ENCODE data around the gene SUPT4H1.

The SUPT4H1 gene

DNA sequence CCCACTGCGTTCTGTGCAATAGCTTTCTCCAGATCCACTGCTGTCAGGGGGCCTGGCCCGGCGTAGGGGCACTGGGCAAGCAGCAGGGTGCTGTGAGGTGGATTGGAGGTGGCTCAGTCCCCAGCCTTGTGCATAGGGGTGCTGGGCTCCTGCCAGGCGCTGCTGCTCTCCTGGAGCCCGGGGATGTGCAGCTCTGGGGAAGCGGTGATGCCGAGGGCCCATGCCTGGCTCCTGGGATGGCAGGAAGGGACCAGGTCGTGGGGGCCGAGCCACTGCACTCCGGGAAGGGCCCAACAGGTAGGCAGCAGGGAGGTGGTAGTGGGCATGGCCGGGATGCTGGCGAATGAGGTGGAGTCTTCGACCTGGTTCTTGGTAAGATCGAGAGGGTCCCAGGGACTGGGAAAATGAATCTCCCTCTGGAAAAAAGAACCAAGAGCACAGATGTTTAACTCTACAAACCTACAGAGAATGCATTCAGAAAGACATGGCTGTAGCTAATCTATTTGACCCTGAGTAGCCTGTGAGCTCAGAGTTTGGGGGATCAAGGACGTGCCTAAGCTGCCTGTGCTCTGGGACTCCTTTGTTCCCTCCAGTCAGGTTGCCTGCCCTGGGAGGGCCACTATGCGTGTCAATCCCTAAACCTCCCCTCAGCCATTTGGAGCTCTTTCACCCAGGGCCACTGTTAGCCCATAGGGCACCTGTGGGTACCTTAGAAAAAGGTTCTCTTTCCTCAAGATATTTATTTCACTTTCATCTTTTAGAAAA, 6.6 kb upstream of the SUPT4H1 start:
- Mint-ChIP-seq H3K36me3 (peaks cover 13% of the 10 kb centered on the region), H3K4me3 (no peak overlapping the region), H3K4me1 (peaks cover 7% of the 10 kb centered on the region), H3K27ac (no peak overlapping the region), H3K9me3 (no peaks in the 10 kb centered on the region)
- DNase-seq (ENCODE audit: low spot score in 2 of 2) (no peak), ATAC-seq (no peak)

DNA sequence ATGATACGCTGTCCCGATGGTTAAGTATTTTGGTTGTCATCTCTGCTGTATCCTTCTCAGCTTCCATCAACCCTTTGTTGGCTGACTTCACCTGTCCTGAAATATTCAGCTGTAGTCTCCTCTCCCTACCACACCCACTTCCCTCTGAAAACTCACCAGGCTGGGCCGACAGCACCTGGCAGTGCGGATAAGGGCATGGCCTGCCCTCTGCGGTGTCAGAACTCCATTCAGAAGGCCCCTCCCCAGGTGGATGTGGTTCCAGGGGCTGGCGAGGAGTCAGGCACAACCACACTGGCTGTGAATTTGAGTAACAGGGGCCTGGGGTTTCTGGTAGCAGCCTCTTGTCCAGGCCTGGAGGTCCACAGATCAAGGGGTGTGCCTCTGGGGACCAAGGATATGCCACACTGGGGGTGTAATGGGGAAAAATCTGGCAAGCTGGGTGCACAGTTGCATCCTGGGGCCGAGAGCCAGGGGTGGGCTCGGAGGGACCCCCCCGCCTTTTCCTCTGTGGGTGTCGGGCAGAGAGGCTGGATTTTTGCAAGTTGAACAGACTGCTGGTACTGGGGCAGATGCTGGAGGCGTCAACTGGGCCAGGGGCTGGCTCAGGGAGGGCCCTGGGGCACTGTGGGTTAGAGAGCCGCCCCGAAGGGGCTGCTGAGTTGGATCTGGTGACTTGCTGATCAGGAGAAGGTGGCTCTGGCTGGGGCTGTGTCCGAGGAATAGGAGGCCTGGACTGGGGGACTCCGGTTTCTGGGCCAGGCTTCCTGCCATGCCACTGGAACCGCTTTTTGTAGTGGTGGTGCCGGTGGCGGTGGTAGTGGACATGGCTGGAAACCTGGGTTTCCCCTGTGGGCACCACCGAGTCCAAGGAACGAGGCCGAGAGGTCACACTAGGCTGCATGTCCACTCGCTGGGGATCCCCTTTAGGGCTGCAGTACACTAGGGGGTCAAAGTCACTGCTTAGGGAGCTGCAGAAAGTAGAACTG, 5.6 kb upstream of the SUPT4H1 start:
- no peak overlapping the region for H3K27ac Mint-ChIP-seq
- H3K4me3 Mint-ChIP-seq: no peak overlapping the region
- peaks cover 16% of the 10 kb centered on the region for H3K4me1 Mint-ChIP-seq
- DNase-seq (ENCODE audit: low spot score in 2 of 2) (no peak), ATAC-seq (no peak)
- H3K9me3 Mint-ChIP-seq: no peaks in the 10 kb centered on the region
- H3K36me3 Mint-ChIP-seq: peaks cover 20% of the 10 kb centered on the region

DNA sequence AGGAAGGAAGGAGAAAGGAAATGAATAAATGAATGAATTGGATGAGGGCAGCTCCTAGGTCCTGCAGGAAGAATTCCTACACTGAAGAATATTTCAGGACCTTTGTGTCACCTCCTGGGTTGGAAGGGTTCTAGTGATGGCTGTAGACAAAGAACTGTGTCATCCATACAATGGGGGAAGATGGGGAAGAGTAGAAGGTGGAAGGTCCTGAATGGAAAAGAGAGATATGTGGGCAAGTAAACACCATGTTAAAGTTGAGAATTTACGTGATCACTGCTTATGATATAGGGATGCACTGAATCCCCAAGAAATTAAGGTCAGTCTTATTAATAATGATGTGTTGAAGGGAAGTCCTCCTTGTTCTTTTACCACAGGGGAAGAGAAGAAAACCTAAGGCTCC, 4.2 kb upstream of the SUPT4H1 start:
- no peak overlapping the region for H3K27ac Mint-ChIP-seq
- no peak overlapping the region for H3K4me3 Mint-ChIP-seq
- no peaks in the 10 kb centered on the region for H3K9me3 Mint-ChIP-seq

DNA sequence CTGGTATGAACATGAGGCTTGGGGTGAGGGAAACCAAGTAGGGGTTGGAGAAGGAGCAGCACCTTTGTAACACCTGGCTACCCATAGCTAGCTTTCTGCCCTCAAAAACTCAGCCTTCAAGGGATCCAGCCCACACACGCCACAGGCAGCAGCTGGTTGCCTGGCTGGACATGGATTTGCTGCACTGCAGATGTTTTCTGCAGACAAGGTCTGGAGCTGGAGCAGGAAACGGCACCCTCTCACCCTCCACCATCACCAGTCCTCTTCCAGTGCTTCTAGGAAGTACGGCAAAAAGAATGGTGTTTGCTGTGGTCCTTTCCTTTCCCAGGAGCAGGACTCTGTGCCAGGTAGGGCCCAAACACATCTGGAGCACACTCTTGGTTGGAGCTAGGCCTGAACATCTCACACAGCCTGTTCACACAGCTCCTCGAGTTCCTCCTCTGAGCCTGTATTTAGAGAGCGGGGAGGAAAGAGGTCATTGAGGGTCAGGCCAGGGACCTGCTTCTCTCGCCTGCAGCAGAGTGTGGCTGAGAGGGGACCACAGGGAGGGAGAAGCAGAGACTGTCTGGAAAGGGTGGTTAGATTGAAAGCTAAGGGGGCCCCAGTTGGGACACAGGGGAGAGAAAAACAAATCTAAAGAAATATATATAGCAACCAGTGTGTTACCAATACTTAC, 2.7 kb upstream of the SUPT4H1 start:
- Mint-ChIP-seq H3K9me3 (no peaks in the 10 kb centered on the region), H3K36me3 (peaks cover 50% of the 10 kb centered on the region)

More for the DNA sequence above, 4.2 kb upstream of the SUPT4H1 start:
- Mint-ChIP-seq H3K36me3 (peaks cover 34% of the 10 kb centered on the region), H3K4me1 (peaks cover 24% of the 10 kb centered on the region)
- no peak for ATAC-seq
- no peak for DNase-seq (ENCODE audit: low spot score in 2 of 2)

DNA sequence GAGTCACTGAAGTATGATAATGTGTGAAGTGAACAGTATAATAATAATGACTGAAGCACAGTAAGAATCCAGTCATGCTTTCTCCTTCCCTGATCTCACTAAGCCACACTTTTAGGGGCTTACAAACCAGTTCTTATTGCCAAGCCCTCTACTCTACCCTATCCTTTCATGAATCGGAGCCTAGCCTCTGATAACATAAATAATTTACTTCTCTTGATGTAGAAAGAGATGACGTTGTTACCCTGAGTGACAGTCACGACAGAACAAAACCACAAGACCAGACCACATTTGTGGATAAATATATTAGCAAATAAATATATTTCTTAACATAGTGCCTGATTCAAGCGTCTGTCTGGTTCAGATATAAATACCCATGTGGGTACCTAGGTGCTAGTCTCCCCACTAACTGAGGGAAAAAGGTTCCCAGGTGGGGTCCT, 1.4 kb upstream of the SUPT4H1 start:
- peak; percentile 8 for ATAC-seq
- Mint-ChIP-seq H3K4me3 (peak overlapping the region; percentile 99), H3K27ac (peak overlapping the region; percentile 98), H3K9me3 (no peaks in the 10 kb centered on the region), H3K4me1 (peaks cover 44% of the 10 kb centered on the region), H3K36me3 (peaks cover 62% of the 10 kb centered on the region)
- no peak for DNase-seq (ENCODE audit: low spot score in 2 of 2)

More for the DNA sequence above, 2.7 kb upstream of the SUPT4H1 start:
- DNase-seq (ENCODE audit: low spot score in 2 of 2): peak in 1 of 2 donors; percentile 48
- Mint-ChIP-seq H3K4me1 (peaks cover 32% of the 10 kb centered on the region), H3K27ac (peak overlapping the region; percentile 98), H3K4me3 (no peak overlapping the region)
- ATAC-seq: no peak

DNA sequence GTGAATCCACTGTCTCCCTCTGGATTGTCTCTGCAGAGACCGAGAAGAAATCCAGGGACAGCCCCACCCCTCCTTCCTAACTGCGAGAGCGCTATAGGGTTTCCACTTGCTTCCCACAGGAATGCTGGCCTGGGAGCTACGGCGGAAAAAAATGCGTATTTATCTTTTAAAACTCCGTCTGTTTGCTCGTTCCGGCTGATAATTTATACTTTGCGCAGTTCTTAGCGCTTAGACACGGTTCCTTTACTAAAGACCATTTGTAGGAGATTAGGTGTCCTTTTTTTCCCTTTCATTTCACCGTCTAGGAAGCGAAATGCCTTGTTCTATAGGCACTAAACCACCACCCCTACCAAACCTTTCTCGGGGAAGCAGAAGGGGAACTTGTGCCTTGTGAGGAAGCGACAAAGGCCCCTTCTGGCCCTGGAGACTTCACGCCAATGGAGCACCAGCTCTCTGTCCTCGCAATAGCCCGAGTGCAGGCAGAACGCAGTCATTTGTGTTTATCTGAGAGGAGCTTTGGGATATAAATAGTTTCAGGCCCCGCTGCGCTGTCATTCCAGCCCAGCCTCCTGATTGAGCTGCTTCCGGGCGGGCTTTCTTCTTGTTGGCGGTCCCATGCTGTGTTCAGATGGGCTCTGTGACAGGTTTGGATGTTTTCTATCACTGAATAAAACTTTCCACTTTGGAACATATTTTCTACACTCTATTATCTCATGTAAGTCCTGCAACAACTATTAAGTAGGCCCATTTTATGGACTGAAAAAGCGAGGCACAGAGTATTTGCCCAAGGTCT, 791 bp upstream of the SUPT4H1 start:
- Mint-ChIP-seq H3K36me3 (peaks cover 68% of the 10 kb centered on the region), H3K9me3 (no peaks in the 10 kb centered on the region), H3K27ac (peak overlapping the region; percentile 98), H3K4me1 (peaks cover 50% of the 10 kb centered on the region), H3K4me3 (peak overlapping the region; percentile 99)
- DNase-seq (ENCODE audit: low spot score in 2 of 2) (peak in 1 of 2 donors; percentile 69), ATAC-seq (no peak)

DNA sequence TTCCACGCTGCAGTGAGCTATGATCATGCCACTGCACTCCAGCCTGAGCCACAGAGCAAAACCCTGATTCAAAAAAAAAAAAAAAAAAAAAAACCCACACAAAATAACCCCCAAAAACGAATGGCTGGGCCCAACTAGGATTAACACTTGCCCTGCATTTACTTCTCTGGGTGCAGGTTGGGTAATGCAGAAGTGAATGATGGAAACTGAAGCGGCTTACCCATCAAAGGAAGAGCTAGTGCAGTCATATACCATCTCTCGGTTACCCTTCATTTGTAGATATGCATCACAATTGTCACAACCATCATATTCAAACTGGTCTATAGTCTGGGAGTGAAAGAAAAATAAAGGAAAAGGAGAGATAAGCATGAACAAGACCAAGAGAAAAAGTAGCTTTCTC, 819 bp downstream of the SUPT4H1 start:
- H3K4me3 Mint-ChIP-seq: peak overlapping the region; percentile 99
- ATAC-seq (peak; percentile 11), DNase-seq (ENCODE audit: low spot score in 2 of 2) (no peak)
- peaks cover 77% of the 10 kb centered on the region for H3K36me3 Mint-ChIP-seq
- peaks cover 66% of the 10 kb centered on the region for H3K4me1 Mint-ChIP-seq
- H3K9me3 Mint-ChIP-seq: no peaks in the 10 kb centered on the region
- H3K27ac Mint-ChIP-seq: peak overlapping the region; percentile 98

DNA sequence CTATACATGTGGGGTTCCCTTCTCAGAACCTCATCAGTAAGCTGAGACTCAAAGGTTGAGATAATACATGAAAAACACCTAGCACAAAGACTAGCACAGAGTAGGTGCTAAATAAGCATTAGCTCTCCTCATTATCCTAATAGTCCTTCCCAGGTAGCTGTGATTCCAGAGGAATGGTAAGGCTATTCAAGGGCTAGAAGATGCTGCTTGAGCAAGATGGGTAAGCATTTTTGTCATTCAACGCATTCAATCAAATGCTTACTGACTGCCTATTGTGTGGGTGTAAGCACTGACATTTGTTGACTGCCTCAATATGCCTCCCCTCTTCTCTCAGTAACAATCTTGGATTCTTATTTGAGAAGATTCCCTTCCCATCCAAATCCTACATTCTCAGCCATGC, 4.0 kb downstream of the SUPT4H1 start:
- H3K36me3 Mint-ChIP-seq: peaks cover 100% of the 10 kb centered on the region
- no peak for DNase-seq (ENCODE audit: low spot score in 2 of 2)
- peaks cover 85% of the 10 kb centered on the region for H3K4me1 Mint-ChIP-seq
- H3K9me3 Mint-ChIP-seq: no peaks in the 10 kb centered on the region
- no peak for ATAC-seq
- peak overlapping the region; percentile 100 for H3K27ac Mint-ChIP-seq
- H3K4me3 Mint-ChIP-seq: no peak overlapping the region

DNA sequence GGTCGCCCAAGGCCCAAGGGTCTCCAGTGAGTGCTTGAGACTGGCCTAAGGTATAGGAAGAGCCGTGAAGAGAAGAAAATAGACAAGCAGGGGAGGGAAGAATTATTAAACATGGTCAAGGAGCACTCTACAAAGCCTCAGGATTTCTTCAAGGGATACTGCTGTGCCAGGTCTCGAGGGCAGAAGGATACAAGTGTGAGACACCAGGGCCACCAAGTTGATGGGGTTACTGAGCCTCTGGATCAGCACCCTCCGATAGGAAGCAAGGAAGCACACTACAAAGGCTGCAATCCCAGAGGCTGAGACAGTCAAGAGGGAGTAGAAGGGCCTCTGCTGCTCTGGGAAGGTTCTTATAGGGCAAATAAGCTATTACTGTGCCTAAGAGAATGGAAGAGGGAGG, 6.5 kb downstream of the SUPT4H1 start:
- H3K9me3 Mint-ChIP-seq: no peaks in the 10 kb centered on the region
- DNase-seq (ENCODE audit: low spot score in 2 of 2) (no peak), ATAC-seq (no peak)
- H3K4me3 Mint-ChIP-seq: peak overlapping the region; percentile 100
- H3K27ac Mint-ChIP-seq: peak overlapping the region; percentile 100
- peaks cover 83% of the 10 kb centered on the region for H3K4me1 Mint-ChIP-seq
- peaks cover 100% of the 10 kb centered on the region for H3K36me3 Mint-ChIP-seq

DNA sequence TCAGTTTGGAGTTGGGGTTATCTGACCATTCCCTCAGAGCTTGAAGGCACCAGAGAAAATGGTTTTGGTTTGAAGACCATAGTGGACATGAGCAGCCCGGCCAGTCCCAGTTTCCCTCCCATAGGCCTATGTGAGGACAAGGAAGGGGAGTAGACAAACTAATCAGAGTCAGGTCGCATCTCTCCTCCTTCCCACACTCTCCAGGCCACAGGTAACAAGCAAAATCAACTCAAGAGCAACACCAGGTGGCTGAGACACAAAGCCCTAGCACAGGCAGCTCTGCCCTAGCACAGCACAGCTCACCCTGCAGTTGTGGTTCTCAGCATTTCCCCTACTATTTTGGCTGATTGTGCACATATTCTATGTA, 7.2 kb downstream of the SUPT4H1 start:
- ATAC-seq (peak; percentile 76), DNase-seq (ENCODE audit: low spot score in 2 of 2) (no peak)
- Mint-ChIP-seq H3K9me3 (no peaks in the 10 kb centered on the region), H3K4me3 (peak overlapping the region; percentile 100), H3K4me1 (peaks cover 88% of the 10 kb centered on the region), H3K27ac (peak overlapping the region; percentile 100), H3K36me3 (peaks cover 100% of the 10 kb centered on the region)

DNA sequence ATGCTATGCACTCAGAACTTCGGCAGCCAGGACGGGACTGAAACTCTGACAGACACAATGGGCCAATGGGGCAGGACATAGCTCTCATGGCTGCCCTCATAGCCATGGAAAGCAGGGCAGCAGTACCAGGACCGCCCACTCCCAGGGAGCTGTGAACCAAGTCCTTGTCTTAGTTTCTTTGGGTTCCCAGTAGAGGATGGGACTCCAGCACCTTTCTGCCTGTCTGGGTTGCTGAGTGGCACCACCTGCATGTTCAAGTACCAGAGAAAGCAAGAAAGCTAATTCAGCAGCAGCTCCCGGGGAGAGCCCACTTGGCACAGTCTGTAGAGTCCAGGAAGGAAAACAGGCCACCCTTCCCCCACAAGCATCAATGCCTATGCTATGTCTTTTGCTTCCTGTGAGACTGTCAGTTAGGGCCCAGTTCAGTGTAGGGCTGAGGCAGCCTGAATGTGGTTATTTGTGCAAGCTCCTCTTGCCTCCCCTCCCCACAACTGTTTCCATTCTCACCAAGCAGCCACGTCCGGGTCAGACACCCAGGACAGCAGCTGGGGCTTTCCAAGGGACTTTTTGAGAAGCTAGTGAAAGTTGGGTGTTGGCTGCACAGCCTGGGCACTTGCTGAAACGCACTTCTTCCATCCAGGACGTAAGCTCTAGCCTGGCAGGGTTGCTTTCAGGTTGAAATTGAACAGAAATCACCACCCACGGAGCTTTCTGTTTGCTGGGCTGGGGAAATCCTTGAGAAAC, 7.8 kb downstream of the SUPT4H1 start:
- H3K9me3 Mint-ChIP-seq: no peaks in the 10 kb centered on the region
- DNase-seq (ENCODE audit: low spot score in 2 of 2): peak; percentile 73 to 95
- peaks cover 83% of the 10 kb centered on the region for H3K4me1 Mint-ChIP-seq
- H3K27ac Mint-ChIP-seq: peak overlapping the region; percentile 100
- peak; percentile 94 for ATAC-seq
- H3K36me3 Mint-ChIP-seq: peaks cover 100% of the 10 kb centered on the region
- peak overlapping the region; percentile 100 for H3K4me3 Mint-ChIP-seq

DNA sequence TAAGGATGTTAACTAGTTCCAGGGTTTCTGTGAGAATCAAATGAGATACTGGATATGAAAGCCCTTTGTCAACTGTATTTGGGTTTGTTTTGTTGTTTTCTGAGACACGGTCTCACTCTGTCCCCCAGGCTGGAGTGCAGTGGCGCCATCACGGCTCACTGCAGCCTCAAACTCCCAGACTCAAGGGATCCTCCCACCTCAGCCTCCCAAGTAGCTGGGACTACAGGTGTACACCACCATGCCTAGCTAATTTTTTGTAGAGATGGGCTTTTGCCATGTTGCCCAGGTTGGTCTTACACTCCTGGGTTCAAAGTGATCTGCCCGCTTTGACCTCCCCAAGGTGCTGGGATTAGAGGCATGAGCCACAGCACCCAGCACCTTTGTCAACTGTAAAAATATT, 8.9 kb downstream of the SUPT4H1 start:
- H3K4me1 Mint-ChIP-seq: peaks cover 84% of the 10 kb centered on the region
- no peak for ATAC-seq
- DNase-seq (ENCODE audit: low spot score in 2 of 2): no peak
- peak overlapping the region; percentile 100 for H3K4me3 Mint-ChIP-seq
- peaks cover 100% of the 10 kb centered on the region for H3K36me3 Mint-ChIP-seq
- no peaks in the 10 kb centered on the region for H3K9me3 Mint-ChIP-seq
- peak overlapping the region; percentile 100 for H3K27ac Mint-ChIP-seq

DNA sequence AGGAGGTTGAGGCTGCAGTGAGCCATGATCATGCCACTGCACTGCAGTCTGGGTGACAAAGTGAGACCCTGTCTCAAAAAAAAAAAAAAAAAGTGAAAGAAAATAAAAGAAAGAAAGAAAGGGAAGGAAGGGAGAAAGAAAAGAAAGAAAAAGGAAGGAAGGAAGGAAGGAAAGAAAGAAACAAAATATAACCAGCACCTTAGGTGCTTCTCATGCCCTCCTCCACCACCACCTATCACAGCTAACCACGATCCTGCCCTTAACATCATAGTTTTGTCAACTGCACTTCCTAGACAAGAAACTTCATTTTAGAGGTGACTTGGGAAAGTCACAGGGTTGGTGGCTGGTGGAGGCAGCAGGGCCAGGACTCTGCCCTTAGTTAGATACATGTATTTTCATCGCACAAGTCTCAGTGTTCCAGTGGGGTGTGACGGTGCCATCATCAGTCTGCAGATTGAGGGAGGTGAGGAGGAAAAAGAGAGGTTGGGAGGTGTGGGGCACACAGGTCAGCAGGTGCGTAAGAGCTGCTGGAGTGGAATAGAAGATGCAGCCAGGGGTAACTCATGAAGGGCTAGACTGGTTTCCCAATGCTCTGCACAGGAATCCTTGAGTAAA, 10.0 kb downstream of the SUPT4H1 start:
- H3K36me3 Mint-ChIP-seq: peaks cover 100% of the 10 kb centered on the region
- peak in 1 of 2 donors; percentile 57 for DNase-seq (ENCODE audit: low spot score in 2 of 2)
- H3K4me3 Mint-ChIP-seq: peak overlapping the region; percentile 100
- ATAC-seq: no peak
- no peaks in the 10 kb centered on the region for H3K9me3 Mint-ChIP-seq
- H3K27ac Mint-ChIP-seq: peak overlapping the region; percentile 100
- H3K4me1 Mint-ChIP-seq: peaks cover 84% of the 10 kb centered on the region

Measured in stimulated activated effector memory CD8-positive, alpha-beta T cell treated with anti-CD3 and anti-CD28 coated beads, Interleukin-12 subunit alpha, Interleukin-12 subunit beta, amount 100 ng/mL, for 72 hours (primary cell).